Endothelial cell of umbilical vein (primary cell): ENCODE data around the gene NUBPL. TPM values are rescaled to one million over a fixed set of nuclear protein-coding genes. Genes with fewer than 3 reads are reported as not detected.

Source experiments
- BruUV-seq: library from RNA; stranded (reverse); fragments of 400-500 nt; replicated peaks from 2 replicates; lab custom pipeline; 2021; lab: Mats Ljungman, UMichigan
- CTCF ChIA-PET: fragments of 300-600, 350-600 bp; sonication (Branson Sonifier 250); formaldehyde crosslinking; loops from one replicate; lab custom pipeline; 2021; ENCODE audit warnings: antibody characterized with exemption, inconsistent platforms; lab: Charles Lee
- POLR2A ChIA-PET: fragments of 300-600, 350-600 bp; sonication (Branson Sonifier 250); formaldehyde crosslinking; loops from one replicate; lab custom pipeline; 2021; ENCODE audit warnings: antibody characterized with exemption, inconsistent platforms; lab: Charles Lee
- DNase-seq: peaks from one replicate; pipeline ENCODE4 v3.0.0-alpha.2; 2011; ENCODE audit warnings: low read depth, low spot score
- FAIRE-seq: peaks from 2 replicates; lab custom pipeline; 2011; peaks lifted over from hg19 to GRCh38; lab: Jason Lieb, UNC
- H2AFZ ChIP-seq: 2 replicates; pipeline ENCODE4 v1.6.0; 2012; ENCODE audit warnings: low read depth, low read length, control low read depth, inconsistent platforms
- H3K27ac ChIP-seq: 2 replicates; pipeline ENCODE4 v1.5.1; 2011; ENCODE audit warnings: low read depth, mild to moderate bottlenecking, control low read depth, low read length, moderate library complexity; ENCODE audit not compliant: insufficient read depth
- H3K27me3 ChIP-seq, 2 experiments: 2 replicates each; pipeline versions ENCODE4 v1.6.0 to v1.6.1; 2011; ENCODE audit warnings: low read length in 2 of 2, mixed read lengths in 1 of 2; ENCODE audit not compliant: control insufficient read depth in 2 of 2, insufficient read depth in 2 of 2
- H3K36me3 ChIP-seq, 2 experiments: 2 replicates in 1 of 2; 3 replicates in 1 of 2; pipeline ENCODE4 v1.5.1; 2011; ENCODE audit warnings: low read length in 2 of 2, mild to moderate bottlenecking in 1 of 2, moderate library complexity in 1 of 2; ENCODE audit not compliant: control insufficient read depth in 2 of 2, insufficient read depth in 2 of 2; ENCODE audit errors: extremely low read depth in 1 of 2
- H3K4me1 ChIP-seq: 3 replicates; pipeline ENCODE4 v1.5.1; 2011; ENCODE audit warnings: mild to moderate bottlenecking, low read length; ENCODE audit not compliant: control insufficient read depth, insufficient read depth; ENCODE audit errors: extremely low read depth
- H3K4me2 ChIP-seq: 2 replicates; pipeline ENCODE4 v1.6.1; 2011; ENCODE audit warnings: low read length, control low read depth, mixed read lengths; ENCODE audit not compliant: insufficient read depth
- H3K4me3 ChIP-seq, 3 experiments: fragments of 200-600 bp in 1 of 3; sonication (generic), shearing (Covaris generic) in 1 of 3; replicated peaks in 1 of 3; 2 replicates each; pipeline ENCODE4 v1.5.1; 2011 to 2016; ENCODE audit warnings: control low read depth in 3 of 3, low read length in 3 of 3, mild to moderate bottlenecking in 2 of 3, inconsistent platforms in 1 of 3, low read depth in 1 of 3, moderate library complexity in 1 of 3; ENCODE audit not compliant: insufficient read depth in 1 of 3
- H3K79me2 ChIP-seq: 2 replicates; pipeline ENCODE4 v1.6.0; 2012; ENCODE audit warnings: low read length, inconsistent platforms; ENCODE audit not compliant: control insufficient read depth, insufficient read depth
- H3K9ac ChIP-seq: replicated peaks from 2 replicates; pipeline ENCODE3; 2011; ENCODE audit warnings: low read length, control low read depth; ENCODE audit not compliant: insufficient read depth; ENCODE audit errors: extremely low read depth
- H3K9me1 ChIP-seq: replicated peaks from 3 replicates; pipeline ENCODE4 v1.6.0; 2011; ENCODE audit warnings: mild to moderate bottlenecking, low read length; ENCODE audit not compliant: control insufficient read depth, insufficient read depth; ENCODE audit errors: extremely low read depth
- H3K9me3 ChIP-seq: replicated peaks from 2 replicates; pipeline ENCODE4 v1.5.1; 2012; ENCODE audit warnings: low read length, inconsistent platforms; ENCODE audit not compliant: control insufficient read depth, insufficient read depth
- H4K20me1 ChIP-seq: replicated peaks from 2 replicates; pipeline ENCODE3; 2011; ENCODE audit warnings: mild to moderate bottlenecking, low read length; ENCODE audit not compliant: control insufficient read depth, insufficient read depth; ENCODE audit errors: extremely low read depth
- EZH2 ChIP-seq: IDR thresholded peaks from 2 replicates; pipeline ENCODE4 v1.6.1; 2012; ENCODE audit warnings: borderline replicate concordance, low read depth, mild to moderate bottlenecking, moderate library complexity, low read length, inconsistent platforms; ENCODE audit not compliant: severe bottlenecking
- FOS ChIP-seq: IDR thresholded peaks from 2 replicates; pipeline ENCODE4 v1.6.1; 2011; ENCODE audit warnings: mild to moderate bottlenecking, low read length, moderate library complexity, borderline replicate concordance; ENCODE audit not compliant: insufficient read depth
- GATA2 ChIP-seq: IDR thresholded peaks from 2 replicates; pipeline ENCODE4 v1.7.0; 2011; ENCODE audit warnings: low read depth, mild to moderate bottlenecking, moderate library complexity, mixed read lengths, low read length; ENCODE audit not compliant: insufficient read length, insufficient read depth
- JUN ChIP-seq: IDR thresholded peaks from 2 replicates; pipeline ENCODE4 v1.6.1; 2011; ENCODE audit warnings: borderline replicate concordance, low read depth; ENCODE audit not compliant: insufficient read length, insufficient read depth
- MYC ChIP-seq: IDR thresholded peaks from one replicate; pipeline ENCODE4 v1.6.1; 2011; ENCODE audit warnings: mild to moderate bottlenecking, low read depth, low read length
- POLR2A ChIP-seq: IDR thresholded peaks from 2 replicates; pipeline ENCODE4 v1.6.1; 2012; ENCODE audit warnings: low read depth, mild to moderate bottlenecking, control low read depth, low read length
- POLR2AphosphoS5 ChIP-seq: IDR thresholded peaks from 2 replicates; pipeline ENCODE4 v1.6.1; 2012; ENCODE audit warnings: low read depth, mild to moderate bottlenecking, control low read depth, low read length, moderate library complexity; ENCODE audit not compliant: insufficient read depth
- dilution Hi-C: fragments of 300-500 bp; cut with MboI; formaldehyde crosslinking; loops from one replicate; pipeline ENCODE4 v1.15.0; 2019; ENCODE audit warnings: low sequenced_read_pairs; ENCODE audit not compliant: extremely low pct_ligation_motif_present
- intact Hi-C: fragments of 100-400 bp; cut with micrococcal nuclease; formaldehyde crosslinking; loops from one replicate; pipeline ENCODE4 v1.10.0; 2022
- polyA plus RNA-seq, 4 experiments: library from polyadenylated mRNA; depleted of rRNA in 3 of 4; stranded (reverse) in 3 of 4; unstranded in 1 of 4; fragments of >200 nt; gene quantifications; 2 replicates each; pipeline versions ENCODE4 v1.2.1 to v1.2.3, GENCODE V29; 2011 to 2012; ENCODE audit warnings: missing spikeins in 1 of 4
- total RNA-seq: library from RNA; stranded (reverse); gene quantifications from 2 replicates; pipeline ENCODE4 v1.2.3, GENCODE V29; 2021
- TF ChIP-seq, protein P1 (sequence below): IDR thresholded peaks from 2 replicates; pipeline ENCODE4 v1.6.1; 2011; ENCODE audit not compliant: insufficient read depth, insufficient read length
- TF ChIP-seq, protein P2 (sequence below), 2 donors: IDR thresholded peaks; 1 replicate in 1 of 2; 2 replicates in 1 of 2; pipeline ENCODE4 v1.5.1; 2011; ENCODE audit warnings: low read length in 2 of 2, mild to moderate bottlenecking in 2 of 2, moderate library complexity in 2 of 2, control low read depth in 1 of 2, inconsistent platforms in 1 of 2, low read depth in 1 of 2; ENCODE audit not compliant: insufficient read depth in 1 of 2; ENCODE audit errors: extremely low read depth in 1 of 2

Gene NUBPL
- total and polyA plus RNA-seq, 2 donors (not counting 3 experiments of a cell fraction or from before 2014, with no cell fraction given), result 2.1 to 12.3 TPM

DNA sequence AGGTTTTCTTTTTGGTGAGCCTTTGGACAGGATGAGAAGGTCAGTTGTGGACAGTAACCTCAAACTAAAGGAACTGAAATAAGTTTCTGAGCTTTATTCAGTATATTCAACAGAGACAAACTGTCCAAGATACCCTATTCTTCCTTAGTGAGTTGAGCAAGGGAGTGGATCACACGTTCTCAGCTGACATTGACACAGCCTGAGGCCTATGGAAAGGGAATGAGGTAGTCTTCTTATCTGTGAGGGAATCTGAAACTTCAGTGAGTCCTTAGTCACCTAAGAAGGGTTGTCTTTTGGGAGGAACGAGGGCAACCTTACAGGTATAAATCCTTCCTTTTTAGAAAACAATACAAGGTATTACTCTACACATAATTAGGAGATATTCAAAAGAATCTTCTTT, 5.0 kb upstream of the NUBPL start:
- H3K4me3 ChIP-seq, result no peak overlapping the region
- no peaks in the 10 kb centered on the region for H3K9me1 ChIP-seq
- FAIRE-seq (no peak), DNase-seq (no peak)
- BruUV-seq, result no TSS peak
- H2AFZ ChIP-seq, result no peak overlapping the region
- no peaks in the 10 kb centered on the region for H3K79me2 ChIP-seq
- peaks cover 4% of the 10 kb centered on the region for H3K4me1 ChIP-seq
- ChIA-PET CTCF (no interaction called here), POLR2A (no interaction called here)
- no peaks in the 10 kb centered on the region for H4K20me1 ChIP-seq
- intact Hi-C loops, result no loop called here
- H3K9me3 ChIP-seq, result no peaks in the 10 kb centered on the region
- H3K27me3 ChIP-seq, result peaks cover 8 to 26% of the 10 kb centered on the region in 2 experiments
- no peaks in the 10 kb centered on the region for H3K36me3 ChIP-seq
- no peak overlapping the region for H3K4me2 ChIP-seq
- H3K27ac ChIP-seq, result no peak overlapping the region
- no peak overlapping the region for H3K9ac ChIP-seq
- dilution Hi-C loops, result no loop called here
- TF ChIP-seq POLR2AphosphoS5, result no peak
- TF ChIP-seq JUN, result no peak
- no peak for TF ChIP-seq EZH2
- TF ChIP-seq, protein P1, sequence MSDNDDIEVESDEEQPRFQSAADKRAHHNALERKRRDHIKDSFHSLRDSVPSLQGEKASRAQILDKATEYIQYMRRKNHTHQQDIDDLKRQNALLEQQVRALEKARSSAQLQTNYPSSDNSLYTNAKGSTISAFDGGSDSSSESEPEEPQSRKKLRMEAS, result no peak
- no peak for TF ChIP-seq POLR2A
- no peak for TF ChIP-seq FOS

DNA sequence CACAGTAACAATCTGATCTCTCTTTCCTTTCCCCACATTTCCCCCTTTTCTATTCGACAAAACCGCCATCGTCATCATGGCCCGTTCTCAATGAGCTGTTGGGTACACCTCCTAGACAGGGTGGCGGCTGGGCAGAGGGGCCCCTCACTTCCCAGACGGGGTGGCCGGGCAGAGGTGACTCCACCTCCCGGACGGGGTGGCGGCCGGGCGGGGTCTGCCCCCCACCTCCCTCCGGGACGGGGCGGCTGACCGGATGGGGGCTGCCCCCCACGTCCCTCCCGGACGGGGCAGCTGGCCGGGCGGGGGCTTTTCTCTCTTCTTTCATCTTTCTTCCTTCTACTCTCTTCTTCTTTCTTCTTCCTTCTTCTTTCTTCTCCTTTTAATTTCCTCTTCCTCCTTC, 1.3 kb upstream of the NUBPL start:
- TF ChIP-seq JUN (no peak), GATA2 (no peak), POLR2AphosphoS5 (no peak), MYC (no peak), POLR2A (no peak), EZH2 (no peak), FOS (no peak)
- TF ChIP-seq, protein P2, sequence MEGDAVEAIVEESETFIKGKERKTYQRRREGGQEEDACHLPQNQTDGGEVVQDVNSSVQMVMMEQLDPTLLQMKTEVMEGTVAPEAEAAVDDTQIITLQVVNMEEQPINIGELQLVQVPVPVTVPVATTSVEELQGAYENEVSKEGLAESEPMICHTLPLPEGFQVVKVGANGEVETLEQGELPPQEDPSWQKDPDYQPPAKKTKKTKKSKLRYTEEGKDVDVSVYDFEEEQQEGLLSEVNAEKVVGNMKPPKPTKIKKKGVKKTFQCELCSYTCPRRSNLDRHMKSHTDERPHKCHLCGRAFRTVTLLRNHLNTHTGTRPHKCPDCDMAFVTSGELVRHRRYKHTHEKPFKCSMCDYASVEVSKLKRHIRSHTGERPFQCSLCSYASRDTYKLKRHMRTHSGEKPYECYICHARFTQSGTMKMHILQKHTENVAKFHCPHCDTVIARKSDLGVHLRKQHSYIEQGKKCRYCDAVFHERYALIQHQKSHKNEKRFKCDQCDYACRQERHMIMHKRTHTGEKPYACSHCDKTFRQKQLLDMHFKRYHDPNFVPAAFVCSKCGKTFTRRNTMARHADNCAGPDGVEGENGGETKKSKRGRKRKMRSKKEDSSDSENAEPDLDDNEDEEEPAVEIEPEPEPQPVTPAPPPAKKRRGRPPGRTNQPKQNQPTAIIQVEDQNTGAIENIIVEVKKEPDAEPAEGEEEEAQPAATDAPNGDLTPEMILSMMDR (IDR thresholded peaks at IDR 0.05; ENCODE audit: extremely low read depth in 1 of 2, insufficient read depth in 1 of 2, low read depth in 1 of 2, low read length in 2 of 2), result no peak
- TF ChIP-seq, protein P1, result no peak
- Histone ChIP-seq H2AFZ (no peak overlapping the region), H3K79me2 (no peaks in the 10 kb centered on the region), H3K27ac (no peak overlapping the region), H3K36me3 (no peaks in the 10 kb centered on the region), H3K27me3 (peaks cover 3 to 9% of the 10 kb centered on the region in 2 experiments), H3K9me1 (no peaks in the 10 kb centered on the region), H3K4me2 (no peak overlapping the region), H3K9ac (no peak overlapping the region), H4K20me1 (no peaks in the 10 kb centered on the region), H3K9me3 (no peaks in the 10 kb centered on the region), H3K4me1 (peaks cover 4% of the 10 kb centered on the region), H3K4me3 (no peak overlapping the region)
- no peak for FAIRE-seq
- no peak for DNase-seq
- dilution Hi-C loops, result no loop called here
- no TSS peak for BruUV-seq
- ChIA-PET CTCF (no interaction called here), POLR2A (no interaction called here)
- intact Hi-C loops, result loop anchor here (2.0 to 5.0 kb wide), 4 partner anchors 103 to 857 kb away; partner anchors contain the start of genes ARHGAP5 and DTD2
